Astrocyte (in vitro differentiated cells and primary cell): ENCODE measurements around the gene SLC29A2. TPM values are rescaled to one million over a fixed set of nuclear protein-coding genes. Genes with fewer than 3 reads are reported as not detected.
A peak's percentile ranks its signal among the peaks of the same experiment; 100 is the strongest.

Experiments used
- DNase-seq: peaks from one replicate; pipeline ENCODE4 v3.0.0-alpha.2; 2010; ENCODE audit warnings: low read depth
- FAIRE-seq: peaks from 2 replicates; lab custom pipeline; 2011; peaks lifted over from hg19 to GRCh38; lab: Jason Lieb, UNC
- H2AFZ ChIP-seq: 2 replicates; pipeline ENCODE4 v1.6.0; 2012; ENCODE audit warnings: low read depth, low read length, inconsistent platforms
- H3K27ac ChIP-seq: 2 replicates; pipeline ENCODE4 v1.5.1; 2011; ENCODE audit warnings: low read depth, low read length, inconsistent platforms
- H3K27me3 ChIP-seq: 2 replicates; pipeline ENCODE4 v1.6.0; 2011; ENCODE audit warnings: low read length, inconsistent platforms; ENCODE audit not compliant: insufficient read depth
- H3K36me3 ChIP-seq: 2 replicates; pipeline ENCODE4 v1.5.1; 2011; ENCODE audit warnings: low read length, inconsistent platforms; ENCODE audit not compliant: insufficient read depth
- H3K4me1 ChIP-seq: 2 replicates; pipeline ENCODE4 v1.5.1; 2011; ENCODE audit warnings: low read length, inconsistent platforms; ENCODE audit not compliant: insufficient read depth
- H3K4me2 ChIP-seq: 2 replicates; pipeline ENCODE4 v1.6.0; 2012; ENCODE audit warnings: low read length, inconsistent platforms
- H3K4me3 ChIP-seq: 2 replicates; pipeline ENCODE4 v1.5.1; 2011; ENCODE audit warnings: low read depth, mild to moderate bottlenecking, low read length, inconsistent platforms; ENCODE audit not compliant: insufficient read depth
- H3K79me2 ChIP-seq: 2 replicates; pipeline ENCODE4 v1.6.0; 2012; ENCODE audit warnings: mild to moderate bottlenecking, low read length, inconsistent platforms; ENCODE audit not compliant: insufficient read depth
- H3K9ac ChIP-seq: 2 replicates; pipeline ENCODE4 v1.6.0; 2012; ENCODE audit warnings: mild to moderate bottlenecking, low read length, inconsistent platforms
- H3K9me3 ChIP-seq: 2 replicates; pipeline ENCODE4 v1.5.1; 2012; ENCODE audit warnings: low read depth, mild to moderate bottlenecking, low read length, inconsistent platforms; ENCODE audit not compliant: insufficient read depth
- H4K20me1 ChIP-seq: 2 replicates; pipeline ENCODE4 v1.6.0; 2012; ENCODE audit warnings: low read length, inconsistent platforms; ENCODE audit not compliant: insufficient read depth
- H3K27ac Mint-ChIP-seq: one replicate; pipeline ENCODE4 v1.8.0; 2021; ENCODE audit warnings: mild to moderate bottlenecking, mixed read lengths; ENCODE audit not compliant: unreplicated experiment
- H3K27me3 Mint-ChIP-seq: one replicate; pipeline ENCODE4 v1.8.0; 2021; ENCODE audit warnings: low read depth, mixed read lengths; ENCODE audit not compliant: unreplicated experiment
- H3K36me3 Mint-ChIP-seq: one replicate; pipeline ENCODE4 v1.8.0; 2021; ENCODE audit warnings: low read depth, mixed read lengths; ENCODE audit not compliant: unreplicated experiment
- H3K4me1 Mint-ChIP-seq: one replicate; pipeline ENCODE4 v1.8.0; 2021; ENCODE audit warnings: low read depth, mixed read lengths; ENCODE audit not compliant: unreplicated experiment
- H3K4me3 Mint-ChIP-seq: one replicate; pipeline ENCODE4 v1.8.0; 2021; ENCODE audit warnings: mild to moderate bottlenecking, moderate library complexity, mixed read lengths; ENCODE audit not compliant: unreplicated experiment
- H3K9me3 Mint-ChIP-seq: one replicate; pipeline ENCODE4 v1.8.0; 2021; ENCODE audit warnings: mild to moderate bottlenecking, mixed read lengths; ENCODE audit not compliant: unreplicated experiment
- EZH2 ChIP-seq: IDR thresholded peaks from 2 replicates; pipeline ENCODE4 v1.6.1; 2012; ENCODE audit warnings: mild to moderate bottlenecking, low read length, inconsistent platforms; ENCODE audit not compliant: insufficient read depth
- total RNA-seq: library from RNA; stranded (reverse); gene quantifications from 2 replicates; pipeline ENCODE4 v1.2.1, GENCODE V29; 2021
- TF ChIP-seq, protein P1 (sequence below): IDR thresholded peaks from 2 replicates; pipeline ENCODE4 v1.5.1; 2011; ENCODE audit warnings: low read depth, mild to moderate bottlenecking, inconsistent platforms, low read length, moderate library complexity; ENCODE audit not compliant: insufficient read depth

Gene SLC29A2
- total RNA-seq, 1 donor from 2014 or later: 6.6 TPM

DNA sequence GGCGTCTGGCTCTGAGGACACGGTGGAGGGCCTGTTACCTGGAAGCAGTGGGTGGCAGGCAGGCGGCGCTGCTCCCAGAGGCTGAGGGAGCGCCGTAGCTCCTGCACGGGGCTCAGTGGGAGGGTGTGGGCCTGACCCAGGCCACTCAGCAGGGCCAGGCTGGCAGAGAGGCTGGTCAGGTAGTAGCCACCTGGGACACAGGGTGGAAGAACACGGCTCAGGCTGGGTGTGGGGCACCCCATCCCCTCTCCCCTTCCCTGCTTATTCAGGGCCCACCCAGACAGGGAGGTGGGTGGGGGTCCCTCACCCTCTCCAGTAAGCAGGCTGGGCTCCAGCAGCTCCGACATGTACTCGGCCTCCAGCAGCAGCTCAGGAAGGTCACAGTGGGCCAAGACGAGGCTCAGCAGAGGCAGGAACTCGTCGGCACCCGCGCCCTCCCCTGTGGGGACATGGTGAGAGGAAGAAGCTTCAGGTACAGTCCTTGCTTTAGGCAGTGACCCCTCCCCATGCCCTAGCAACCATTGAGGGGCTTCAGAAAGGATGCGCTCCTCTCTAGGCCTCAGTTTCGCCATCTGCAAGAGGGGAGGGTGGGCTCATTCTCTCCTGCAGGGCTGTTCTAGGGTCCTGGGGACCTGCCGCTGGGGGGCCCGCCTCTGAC is 38.2 kb downstream of the SLC29A2 start:
- Histone ChIP-seq H3K4me1 (peaks cover 46% of the 10 kb centered on the region), H3K27ac (no peak overlapping the region), H3K9me3 (no peaks in the 10 kb centered on the region), H3K27me3 (no peaks in the 10 kb centered on the region), H2AFZ (no peak overlapping the region), H3K79me2 (peaks cover 27% of the 10 kb centered on the region), H3K9ac (no peak overlapping the region), H3K4me3 (no peak overlapping the region), H3K36me3 (peaks cover 3% of the 10 kb centered on the region), H3K4me2 (peak overlapping the region; percentile 99), H4K20me1 (peaks cover 50% of the 10 kb centered on the region)
- Mint-ChIP-seq H3K36me3 (peaks cover 5% of the 10 kb centered on the region), H3K4me1 (peaks cover 27% of the 10 kb centered on the region), H3K4me3 (no peak overlapping the region), H3K9me3 (peaks cover 2% of the 10 kb centered on the region), H3K27ac (no peak overlapping the region), H3K27me3 (no peaks in the 10 kb centered on the region)
- no peak for FAIRE-seq
- DNase-seq: no peak
- TF ChIP-seq EZH2: no peak
- TF ChIP-seq, protein P1, sequence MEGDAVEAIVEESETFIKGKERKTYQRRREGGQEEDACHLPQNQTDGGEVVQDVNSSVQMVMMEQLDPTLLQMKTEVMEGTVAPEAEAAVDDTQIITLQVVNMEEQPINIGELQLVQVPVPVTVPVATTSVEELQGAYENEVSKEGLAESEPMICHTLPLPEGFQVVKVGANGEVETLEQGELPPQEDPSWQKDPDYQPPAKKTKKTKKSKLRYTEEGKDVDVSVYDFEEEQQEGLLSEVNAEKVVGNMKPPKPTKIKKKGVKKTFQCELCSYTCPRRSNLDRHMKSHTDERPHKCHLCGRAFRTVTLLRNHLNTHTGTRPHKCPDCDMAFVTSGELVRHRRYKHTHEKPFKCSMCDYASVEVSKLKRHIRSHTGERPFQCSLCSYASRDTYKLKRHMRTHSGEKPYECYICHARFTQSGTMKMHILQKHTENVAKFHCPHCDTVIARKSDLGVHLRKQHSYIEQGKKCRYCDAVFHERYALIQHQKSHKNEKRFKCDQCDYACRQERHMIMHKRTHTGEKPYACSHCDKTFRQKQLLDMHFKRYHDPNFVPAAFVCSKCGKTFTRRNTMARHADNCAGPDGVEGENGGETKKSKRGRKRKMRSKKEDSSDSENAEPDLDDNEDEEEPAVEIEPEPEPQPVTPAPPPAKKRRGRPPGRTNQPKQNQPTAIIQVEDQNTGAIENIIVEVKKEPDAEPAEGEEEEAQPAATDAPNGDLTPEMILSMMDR: no peak

DNA sequence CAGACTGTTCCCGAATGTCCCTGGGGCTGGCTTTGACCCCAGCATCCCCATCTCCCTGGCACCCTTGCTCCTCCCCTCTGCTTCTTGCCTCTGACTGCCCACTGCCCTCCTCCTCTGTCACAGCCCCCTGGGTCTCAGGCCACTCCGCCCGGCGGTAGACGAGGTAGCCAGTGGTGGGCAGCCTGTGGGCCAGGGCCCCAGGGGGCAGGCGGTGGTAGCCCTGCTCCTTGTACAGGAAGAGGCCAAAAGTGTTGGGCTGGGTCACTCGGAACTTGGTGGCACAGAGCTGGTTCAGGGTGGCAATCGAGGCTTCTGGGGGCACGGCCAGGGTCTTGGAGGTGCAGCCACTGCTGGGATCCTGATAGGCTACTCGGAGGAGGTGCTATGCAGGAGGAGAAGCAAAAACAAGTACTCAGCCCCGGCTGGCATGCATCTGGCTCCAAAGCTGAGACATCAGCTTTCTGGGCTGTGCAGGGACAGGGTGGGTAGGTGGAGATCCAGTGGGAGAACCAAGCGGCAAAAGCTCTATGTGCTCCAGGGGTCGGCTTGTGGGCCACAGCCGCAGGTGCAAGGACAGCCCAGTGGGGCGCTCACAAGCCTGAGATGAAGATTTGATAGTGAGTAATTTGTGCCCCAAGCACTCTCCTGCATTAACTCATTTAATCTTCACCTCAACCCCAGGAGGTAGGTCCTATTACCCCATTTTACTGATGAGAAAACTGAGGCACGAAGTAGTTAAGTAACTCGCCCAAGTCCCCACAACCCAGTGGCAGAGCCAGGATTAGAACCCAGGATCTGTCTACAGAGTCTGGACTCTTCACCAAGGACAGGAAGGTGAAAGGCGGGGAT is 39.0 kb downstream of the SLC29A2 start:
- no peak overlapping the region for H3K4me3 Mint-ChIP-seq
- TF ChIP-seq, protein P1: no peak
- TF ChIP-seq EZH2: no peak
- peaks cover 46% of the 10 kb centered on the region for H3K4me1 ChIP-seq
- no peak overlapping the region for H3K9ac ChIP-seq
- no peaks in the 10 kb centered on the region for H3K27me3 ChIP-seq
- peaks cover 49% of the 10 kb centered on the region for H4K20me1 ChIP-seq
- peaks cover 5% of the 10 kb centered on the region for H3K36me3 Mint-ChIP-seq
- H3K27ac ChIP-seq: no peak overlapping the region
- no peak overlapping the region for H2AFZ ChIP-seq
- H3K4me2 ChIP-seq: no peak overlapping the region
- DNase-seq (no peak), FAIRE-seq (no peak)
- H3K4me1 Mint-ChIP-seq: peaks cover 29% of the 10 kb centered on the region
- no peak overlapping the region for H3K4me3 ChIP-seq
- H3K9me3 Mint-ChIP-seq: peaks cover 2% of the 10 kb centered on the region
- H3K27ac Mint-ChIP-seq: peak overlapping the region; percentile 47
- H3K27me3 Mint-ChIP-seq: no peaks in the 10 kb centered on the region
- peaks cover 3% of the 10 kb centered on the region for H3K36me3 ChIP-seq
- H3K79me2 ChIP-seq: peaks cover 27% of the 10 kb centered on the region
- no peaks in the 10 kb centered on the region for H3K9me3 ChIP-seq
